AG08396 (cell line): ENCODE results near the gene GPC4.

Experiments used
- DNase-seq: peaks from one replicate; pipeline ENCODE4 v3.0.0; 2012; ENCODE audit warnings: low spot score, mixed read lengths

GPC4 gene

DNA sequence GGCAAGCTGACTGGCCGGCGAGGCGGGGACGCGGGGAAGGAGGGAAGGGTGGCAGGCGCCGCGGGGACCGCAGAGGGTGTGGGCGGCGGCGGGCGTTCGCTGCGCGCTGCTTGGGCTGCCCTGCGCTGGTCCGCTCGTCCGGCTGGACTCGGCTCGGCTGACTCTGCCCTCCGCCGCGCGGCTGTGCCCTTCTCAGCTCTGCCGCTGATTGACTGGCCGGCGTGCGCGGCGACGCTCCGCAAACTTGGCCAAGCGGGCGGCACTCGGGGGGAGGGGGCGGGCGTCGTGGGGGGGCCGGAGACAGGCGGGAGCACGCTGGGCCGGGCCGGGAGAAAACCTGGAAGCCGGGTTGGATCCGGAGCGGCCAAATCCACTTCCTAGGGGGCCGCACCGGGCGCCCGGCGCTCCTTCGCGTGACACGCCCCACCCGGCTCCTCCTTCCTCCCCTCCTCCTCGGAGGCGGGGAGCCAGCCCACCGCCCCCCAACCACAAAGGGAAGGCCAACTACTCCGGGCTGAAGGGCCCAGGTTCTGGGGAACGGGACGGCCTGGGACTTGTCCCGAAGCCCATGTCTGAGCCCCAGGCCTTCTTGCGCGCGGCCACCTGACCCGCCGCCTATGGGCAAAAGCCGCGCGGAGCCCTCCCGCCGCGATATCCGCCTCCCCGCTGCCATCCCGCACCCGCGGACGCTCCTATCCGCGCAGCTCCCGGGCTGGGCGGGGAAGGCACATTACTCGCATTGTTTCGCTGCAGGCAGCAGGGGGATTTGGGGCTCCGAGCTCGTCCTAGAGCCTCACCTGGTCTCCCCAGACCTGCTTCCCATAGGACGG is at the start of gene GPC4:
Gene GPC4 (minus strand): TSS at position 214 of the 830 bp plus-strand sequence. CDS start 524 bp downstream, outside the sequence.
- peak; percentile 79 for DNase-seq

DNA sequence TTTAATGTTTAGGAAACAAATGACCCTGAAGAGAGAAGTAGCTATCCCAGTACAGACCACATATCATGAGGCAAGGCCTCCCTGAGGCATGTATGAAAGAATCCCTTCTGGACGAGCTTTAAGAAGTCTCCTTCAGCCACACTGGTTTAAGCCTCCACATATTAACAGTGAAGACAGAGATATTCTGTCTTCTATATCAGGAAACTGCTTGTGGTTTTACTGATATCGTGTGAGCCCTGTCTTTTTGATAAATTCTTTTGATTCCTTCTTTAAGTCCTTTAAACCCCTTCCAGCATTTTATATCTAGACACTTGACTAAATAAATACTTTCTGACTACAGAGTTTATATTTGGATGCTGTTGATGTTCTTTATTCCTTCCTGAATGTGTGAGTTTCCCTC is 45.9 kb upstream of the GPC4 start:
- no peak for DNase-seq

DNA sequence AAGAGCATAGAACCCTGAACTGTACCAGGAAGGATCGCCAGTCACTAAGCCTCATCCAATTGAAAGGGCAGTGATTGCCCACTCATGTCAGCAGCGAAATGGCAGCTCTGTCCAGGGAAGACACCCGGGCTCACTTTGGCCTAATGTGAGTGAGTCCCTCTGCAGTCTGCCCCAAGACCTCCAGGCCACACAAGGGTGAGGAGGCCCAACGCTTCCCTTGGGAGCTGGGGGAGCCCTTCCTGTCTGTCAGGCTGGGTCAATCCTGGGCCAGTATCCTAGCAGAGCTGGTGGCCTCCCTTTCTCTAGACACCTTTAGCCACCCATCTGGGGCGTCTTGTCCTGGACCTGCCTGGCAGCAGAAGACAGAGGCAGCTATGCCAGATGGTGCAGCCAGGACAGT is 39.6 kb upstream of the GPC4 start:
- DNase-seq = no peak

DNA sequence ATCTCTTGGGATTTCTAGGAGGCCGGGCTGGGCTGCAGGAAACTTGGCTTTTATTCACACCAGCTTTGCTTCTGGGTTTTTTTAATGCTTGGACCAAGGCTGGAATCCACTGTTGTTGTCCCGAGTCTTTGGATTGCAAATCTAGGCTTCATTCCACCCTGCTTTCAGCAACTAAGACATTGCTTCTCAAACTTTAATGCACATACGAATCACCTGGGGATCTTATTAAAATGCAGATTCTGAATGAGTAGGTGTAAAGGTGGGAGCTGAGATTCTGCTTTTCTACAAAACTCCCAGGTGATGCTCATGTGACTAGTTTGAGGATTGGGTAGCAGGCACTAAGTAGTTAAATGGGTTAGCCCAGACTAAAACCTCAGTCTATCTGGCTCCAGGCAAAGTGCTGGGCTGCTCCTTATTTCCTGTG is 39.2 kb upstream of the GPC4 start:
- no peak for DNase-seq

DNA sequence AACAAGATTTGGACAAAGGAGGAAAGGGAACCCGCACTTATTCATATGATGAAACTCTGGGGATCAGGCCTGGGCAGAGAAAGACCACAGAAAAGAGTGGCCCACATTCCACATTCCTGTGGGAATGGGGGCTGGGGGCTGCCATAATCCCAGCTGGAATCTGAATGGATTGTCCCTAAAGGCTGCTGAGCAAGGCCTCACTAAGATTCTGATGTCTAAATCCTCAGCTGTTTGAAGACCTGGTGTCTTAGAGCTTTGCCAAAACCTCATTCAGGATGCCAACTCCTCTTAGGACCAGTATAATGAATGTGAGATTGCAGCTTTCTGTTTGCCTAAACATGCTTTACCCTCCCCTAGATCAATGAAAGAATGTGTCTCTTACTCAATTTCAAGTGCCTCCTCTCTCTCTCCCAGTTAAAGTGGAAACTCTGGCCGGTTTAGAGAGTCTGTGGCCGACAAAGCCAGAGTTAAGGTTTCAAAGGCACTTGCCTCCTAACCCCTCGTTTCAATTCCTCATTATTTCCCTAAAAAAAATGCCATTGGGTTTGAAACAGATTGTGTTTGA is 33.3 kb upstream of the GPC4 start:
- DNase-seq = no peak

DNA sequence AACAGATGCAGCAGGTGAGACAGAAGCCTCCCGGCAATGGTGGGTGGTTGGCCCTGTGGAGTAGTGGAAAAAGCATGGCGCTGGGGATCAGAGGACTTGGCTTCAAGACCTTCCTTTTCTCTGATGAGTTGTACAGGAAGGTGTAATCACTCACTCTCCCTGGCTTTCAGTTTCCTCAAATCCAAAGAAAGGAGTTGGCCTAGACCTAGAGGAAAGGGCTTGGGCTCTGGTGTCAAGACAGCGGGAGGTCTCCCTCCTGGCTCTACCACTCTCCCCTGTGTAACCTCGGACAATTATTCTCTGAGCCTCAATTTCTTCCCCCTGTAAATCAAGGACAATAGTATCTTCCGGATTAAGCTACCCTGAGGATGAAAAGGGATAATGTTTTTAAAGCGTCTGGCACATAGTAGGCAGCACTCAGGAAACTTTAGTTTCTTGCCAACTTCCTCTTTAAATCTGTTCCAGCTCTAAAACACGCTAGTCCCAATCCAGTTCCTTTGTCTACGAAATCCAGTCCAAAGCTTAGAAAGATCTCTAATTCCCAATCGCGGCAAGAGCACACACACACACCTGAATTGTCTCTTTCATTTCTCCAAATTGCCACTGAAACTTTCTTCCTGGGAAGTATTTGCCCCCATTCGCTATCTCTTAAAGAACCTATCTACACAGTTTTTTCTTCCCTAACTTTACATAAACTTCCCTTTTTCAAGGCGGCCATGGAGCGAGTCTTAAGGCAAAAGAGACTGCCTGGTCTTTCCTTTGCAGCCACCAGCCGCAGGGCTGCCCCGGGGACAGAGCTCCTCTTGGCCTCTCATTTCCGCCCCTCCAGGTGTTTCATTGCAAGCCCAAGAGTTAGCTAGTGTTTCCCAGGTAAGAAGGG is 29.9 kb upstream of the GPC4 start:
- DNase-seq = no peak

DNA sequence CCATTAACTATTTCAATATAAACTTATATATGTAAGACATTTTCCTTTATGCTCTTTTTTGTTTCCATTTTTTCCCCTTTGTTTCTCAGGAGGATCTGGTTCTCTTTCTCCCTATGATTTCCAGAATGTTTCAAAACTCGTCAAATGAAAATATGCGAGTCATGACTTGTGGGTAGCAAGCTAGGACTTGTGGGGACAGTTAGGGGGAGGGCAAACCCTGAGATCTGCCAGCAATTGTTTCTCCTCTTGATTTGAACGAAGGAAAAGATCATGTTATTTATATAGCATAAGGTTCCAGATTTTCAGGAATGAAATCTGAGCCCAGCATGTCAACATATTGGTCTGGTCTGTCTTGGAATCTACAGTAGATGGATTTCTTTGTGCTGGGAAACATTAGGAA is 28.9 kb upstream of the GPC4 start:
- DNase-seq = no peak

DNA sequence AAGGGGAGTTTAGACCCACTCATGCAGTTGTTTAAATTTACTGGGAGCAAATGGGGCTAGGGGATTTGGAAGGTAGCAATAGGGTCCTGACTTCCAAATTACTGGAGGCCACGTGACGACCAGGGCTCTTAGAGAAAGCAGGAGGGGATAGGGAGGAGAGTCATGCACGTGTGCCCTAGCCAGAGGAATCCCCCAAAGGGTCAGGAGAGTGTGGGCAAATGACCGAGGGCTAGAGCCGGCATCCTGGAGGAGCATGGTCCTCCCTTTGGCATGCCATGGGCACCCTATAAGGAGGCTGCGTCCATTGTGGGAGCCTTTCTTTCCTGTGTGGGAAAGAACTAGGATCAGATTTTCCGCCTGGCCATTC is 25.5 kb upstream of the GPC4 start:
- DNase-seq = no peak

DNA sequence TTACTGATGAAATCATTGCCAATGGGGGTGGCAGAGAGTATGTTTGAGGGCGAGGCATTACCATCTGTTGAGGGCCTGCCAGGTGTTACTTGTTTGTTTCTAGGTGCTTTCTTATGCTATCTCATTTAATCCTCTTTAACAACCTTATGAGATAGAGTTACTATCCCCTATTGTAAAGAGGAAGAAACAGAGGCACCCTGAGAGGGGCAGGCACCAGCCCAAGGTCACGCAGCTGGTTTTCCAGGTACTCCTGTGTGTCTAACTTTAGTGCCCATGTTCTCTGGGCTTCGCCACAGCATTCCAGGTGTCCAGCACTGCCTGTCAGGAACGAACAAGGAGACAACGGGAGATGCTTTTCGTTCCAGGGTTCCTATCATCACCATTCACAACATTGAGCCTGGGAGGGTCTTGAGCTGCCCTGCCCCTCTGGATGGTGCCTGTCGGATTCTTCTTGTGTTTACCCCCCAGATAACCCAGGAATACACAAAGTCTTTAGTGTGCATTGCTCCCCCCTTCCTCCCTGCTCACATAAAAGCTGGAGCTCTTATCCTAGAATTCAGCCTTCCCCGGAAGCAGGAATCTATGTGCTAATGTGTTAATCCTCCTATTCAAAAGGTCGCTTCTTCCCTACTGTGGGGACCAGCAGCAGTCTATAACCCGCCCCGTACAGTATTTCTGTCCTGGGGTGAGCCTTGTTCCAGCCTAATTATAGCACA is 24.9 kb upstream of the GPC4 start:
- no peak for DNase-seq

DNA sequence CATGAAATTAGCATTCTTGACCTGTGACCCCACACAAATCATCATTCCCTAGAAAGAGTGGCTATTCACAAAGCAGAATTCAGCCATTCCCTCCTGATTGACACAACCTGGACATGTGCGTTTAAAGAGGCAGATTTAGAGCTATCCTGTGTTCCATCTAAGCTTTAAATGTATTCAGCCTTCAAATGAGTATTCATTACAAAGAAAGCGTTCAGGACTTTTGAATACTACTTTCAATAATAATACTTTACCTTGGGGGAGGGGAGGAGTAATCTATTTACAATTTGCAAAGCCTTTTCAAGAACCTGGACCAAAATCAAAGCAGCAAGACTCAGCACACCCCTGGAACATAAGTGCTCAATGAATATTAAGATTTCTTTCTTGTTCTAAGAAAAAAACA is 22.5 kb upstream of the GPC4 start:
- DNase-seq = no peak

DNA sequence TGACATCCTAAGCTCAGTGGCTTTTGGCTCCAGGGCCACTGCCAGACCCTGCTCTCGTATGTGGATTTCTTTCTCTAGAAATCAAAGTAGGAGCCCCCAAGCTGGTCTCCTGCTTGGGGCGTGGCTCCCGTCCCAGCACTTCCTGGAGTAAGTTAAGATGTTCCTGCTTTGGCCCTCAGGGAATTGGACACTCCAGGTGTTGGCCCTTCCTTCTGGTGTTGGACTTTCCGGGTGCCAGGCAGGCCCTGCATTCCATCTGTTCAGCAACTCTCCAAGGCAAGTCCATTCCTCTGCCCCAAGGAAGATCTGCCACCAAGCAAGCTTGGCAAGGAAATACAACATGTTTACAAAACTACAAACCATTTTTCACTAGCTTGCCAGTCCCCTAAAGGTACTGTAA is 22.1 kb upstream of the GPC4 start:
- no peak for DNase-seq

DNA sequence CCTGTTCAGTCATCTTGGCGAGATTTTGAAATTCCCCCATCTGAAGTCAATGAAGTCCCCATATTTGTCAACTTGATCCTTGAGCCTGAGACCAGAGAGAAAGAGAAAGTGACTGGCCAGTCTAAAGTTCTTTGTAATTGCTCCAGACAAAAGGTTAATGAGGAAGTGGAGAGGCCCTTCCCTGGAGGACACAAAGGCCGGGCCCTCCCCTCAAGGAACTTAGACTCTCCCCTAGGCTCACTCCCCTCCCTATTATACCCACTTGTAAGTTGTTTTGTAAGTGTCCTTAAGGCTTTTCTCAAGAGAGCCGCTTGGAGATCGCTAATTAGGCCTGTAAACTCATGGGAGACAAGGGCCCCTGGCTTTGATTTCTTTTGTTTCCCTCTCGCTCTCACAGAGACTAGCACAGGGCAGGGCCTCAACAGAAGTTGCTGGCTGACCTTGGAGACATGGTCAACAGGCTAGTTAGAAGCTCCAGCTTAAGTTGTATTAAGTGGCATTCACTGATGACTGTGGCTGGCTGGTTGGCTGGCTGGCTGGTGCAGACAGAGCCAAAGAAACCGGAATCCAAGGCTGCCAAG is 20.3 kb upstream of the GPC4 start:
- DNase-seq = no peak

DNA sequence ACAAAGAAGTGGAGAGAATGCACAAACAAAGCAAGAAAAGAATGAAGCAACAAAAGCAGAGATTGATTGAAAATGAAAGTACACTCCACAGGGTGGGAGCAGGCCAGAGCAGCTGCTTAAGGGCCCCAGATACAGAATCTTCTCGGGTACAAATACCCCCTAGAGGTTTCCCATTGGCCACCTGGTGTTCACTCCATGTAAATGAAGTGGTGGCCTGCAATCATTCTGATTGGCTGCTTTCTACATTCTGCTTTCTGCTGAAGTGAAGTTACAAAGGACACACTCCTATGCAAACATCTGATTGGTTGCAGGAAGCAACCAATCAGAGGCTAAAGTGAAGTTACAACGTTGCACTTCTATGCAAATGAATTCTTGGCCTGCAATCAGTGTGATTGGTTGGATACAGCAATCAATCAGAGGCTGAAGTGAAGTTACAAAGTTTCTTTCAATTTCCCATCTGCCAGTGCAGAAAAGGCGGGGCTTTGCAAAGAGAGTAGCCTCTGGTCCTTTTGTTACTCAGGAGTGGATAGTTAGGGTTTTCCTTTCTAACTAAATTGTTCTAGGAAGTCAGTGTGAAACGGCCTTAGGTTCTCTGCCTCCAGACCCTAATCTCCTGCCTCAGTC is 19.0 kb upstream of the GPC4 start:
- DNase-seq = no peak

DNA sequence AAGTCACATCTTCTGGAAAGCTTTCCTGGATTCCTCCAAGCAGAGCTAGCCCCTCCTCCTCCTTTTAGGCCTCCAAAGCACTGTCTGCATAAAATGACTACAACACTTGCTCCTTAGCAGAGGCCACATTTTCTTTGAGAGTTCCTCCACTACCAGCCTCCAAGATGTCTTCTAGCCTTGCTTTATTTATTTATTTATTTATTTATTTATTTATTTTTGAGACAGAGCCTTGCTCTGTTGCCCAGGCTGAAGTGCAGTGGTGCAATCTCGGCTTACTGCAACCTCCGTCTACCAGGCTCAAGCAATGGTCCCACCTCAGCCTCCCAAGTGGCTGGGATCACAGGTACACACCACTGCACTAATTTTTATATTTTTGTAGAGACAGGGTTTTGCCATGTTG is 4.6 kb upstream of the GPC4 start:
- DNase-seq = no peak

DNA sequence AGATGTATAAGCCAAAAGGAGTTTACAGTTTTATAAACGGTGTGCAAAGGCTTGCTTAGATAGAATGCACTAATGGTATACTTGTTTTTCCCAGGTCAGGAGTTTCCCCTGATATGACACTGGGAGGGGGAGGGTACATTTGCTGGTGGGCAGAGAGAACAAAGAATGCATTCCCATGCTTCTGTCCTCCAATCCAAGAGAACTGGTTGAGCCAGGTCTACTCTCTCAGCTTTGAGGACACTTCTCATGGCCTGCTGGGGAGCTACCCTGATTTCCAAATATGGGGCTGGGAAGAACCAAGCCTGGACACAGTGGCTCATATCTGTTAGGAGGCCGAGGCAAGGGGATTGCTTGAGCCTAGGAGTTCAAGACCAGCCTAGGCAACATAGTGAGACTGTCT is 3.3 kb upstream of the GPC4 start:
- no peak for DNase-seq

DNA sequence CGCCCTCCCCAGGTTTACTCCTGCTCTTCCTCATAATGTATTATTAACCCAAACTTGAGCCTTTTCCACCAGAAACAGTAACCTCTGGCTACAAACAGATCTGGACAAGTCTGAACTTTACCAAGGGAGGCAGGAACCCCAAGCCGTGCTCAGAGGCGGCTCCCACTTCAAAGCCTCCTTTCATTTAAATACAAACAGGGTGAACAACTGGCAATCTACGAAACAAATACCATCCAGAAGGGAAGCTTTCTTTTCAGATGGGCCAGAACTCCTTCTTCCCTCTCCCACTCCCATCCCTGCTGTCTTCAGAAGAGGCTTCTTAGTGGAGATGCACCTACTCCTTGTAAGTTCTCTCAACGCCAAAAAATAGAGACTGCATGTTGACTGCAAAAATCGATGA is 2.1 kb upstream of the GPC4 start:
- DNase-seq = no peak

DNA sequence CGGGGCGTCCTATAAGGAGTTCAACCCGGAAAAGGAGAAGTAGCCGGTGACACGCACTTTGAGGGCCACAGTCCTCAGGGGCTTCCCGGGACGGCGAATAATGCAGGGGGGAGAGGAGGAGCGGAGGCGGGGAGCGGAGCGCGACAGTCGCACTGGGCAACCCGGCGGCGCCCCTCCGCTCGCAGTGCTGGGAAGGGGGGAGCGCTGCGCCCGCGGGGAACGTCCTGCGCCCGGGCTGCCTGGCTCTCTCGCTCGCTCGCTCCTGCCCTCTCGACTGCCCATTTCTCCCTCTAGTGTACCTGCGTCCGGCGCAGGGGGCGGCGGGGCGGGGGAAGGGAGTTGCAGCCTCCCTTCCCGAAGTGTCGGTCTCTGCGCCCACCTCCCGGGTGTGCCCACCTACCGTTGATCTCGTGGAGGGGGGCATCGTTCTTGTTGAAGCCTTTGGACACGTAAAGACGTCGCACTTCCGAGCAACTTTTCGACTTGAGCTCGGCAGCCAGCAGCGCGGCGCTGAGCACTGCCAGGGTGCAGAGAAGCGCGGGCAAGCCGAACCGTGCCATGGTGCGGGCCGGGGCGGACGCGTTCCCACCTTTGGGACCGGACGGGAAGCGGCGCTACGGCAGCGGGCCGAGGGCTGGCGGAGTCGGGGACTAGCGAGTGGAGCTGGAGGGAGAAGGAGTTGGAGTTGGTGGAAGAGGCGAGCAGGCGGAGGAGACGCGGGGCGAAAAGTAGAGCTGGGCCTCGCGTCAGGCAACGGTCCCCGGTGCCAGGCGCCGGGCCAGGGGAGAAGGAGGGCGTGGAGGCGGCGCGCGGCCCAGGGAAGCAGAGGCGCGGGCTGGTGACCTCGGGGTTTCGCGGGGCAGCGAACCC is 648 bp downstream of the GPC4 start:
- DNase-seq = peak; percentile 29

DNA sequence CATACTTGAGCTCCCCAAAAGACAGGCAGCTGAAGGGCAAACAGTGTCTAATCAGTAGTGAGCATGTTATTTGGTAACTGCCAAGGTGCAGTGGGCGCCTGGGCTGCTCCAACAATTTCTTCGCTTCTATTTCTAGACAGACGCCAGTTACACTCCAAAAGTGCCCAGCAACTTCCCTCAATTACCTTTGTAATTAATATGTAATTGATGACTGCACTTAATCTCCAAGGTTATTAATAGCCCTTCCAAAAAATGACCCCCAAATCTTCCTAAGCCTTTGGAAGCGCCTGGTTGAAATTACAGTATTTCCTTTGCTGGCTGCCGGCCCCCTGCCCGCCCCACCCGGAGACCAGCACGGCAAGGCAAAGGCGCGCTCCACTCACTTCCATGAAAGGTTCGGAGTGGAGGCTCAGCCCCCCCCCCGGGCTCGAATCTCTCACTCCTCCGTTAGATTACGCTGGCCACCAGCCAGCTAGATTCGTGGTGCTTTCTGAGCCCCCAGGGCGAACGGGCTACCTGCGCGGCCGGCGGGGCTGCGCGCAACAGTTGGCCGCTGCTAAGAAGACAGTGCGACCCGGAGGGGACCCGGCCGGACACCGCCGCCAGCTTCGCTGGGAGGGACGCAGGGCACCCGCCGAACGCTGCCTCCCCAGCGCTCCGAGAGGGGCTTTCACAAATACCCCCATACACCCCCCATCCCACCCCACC is 1.9 kb downstream of the GPC4 start:
- DNase-seq = no peak

DNA sequence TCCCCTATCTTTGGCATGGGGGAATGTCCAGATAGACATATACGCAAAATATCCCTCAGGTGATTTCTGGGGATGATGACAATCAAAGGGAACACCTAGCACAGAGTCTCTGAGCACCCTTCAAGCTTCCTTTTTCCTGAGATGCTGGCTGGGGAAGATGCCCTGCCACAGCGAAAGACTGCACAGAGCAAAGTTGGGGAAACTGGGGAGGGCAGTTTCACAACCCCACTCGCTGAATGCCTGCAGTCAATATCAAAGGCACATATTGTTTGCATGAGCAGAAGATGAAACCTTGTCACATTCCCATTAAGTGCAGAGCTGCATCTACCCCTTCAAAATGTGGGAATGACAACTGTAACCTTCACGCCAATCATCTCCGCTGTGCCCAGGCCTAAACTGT is 2.6 kb downstream of the GPC4 start:
- no peak for DNase-seq

DNA sequence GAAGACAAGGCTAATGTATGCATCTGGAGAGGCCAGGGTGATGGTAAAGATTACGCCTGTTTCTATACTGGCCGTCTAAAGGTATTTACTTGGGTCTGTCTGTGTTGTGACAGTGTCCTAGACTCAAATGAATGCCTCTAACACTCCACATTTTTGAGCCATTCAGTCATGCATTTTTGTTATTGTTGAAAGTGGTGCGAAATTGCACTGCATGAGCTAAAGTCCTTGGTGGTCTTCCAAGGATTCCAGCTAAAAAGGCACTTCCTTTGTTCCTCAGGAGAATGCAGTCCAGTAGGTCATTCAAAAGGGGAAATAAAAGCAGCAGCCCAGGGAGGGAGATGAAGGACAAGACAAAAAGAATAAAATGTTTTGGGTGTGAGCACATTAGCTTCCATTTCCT is 3.0 kb downstream of the GPC4 start:
- DNase-seq = peak; percentile 60
